Lung (tissue), 12 donors: Measurements from ENCODE around the gene ART4. TPM values are rescaled to one million over a fixed set of nuclear protein-coding genes. Genes with fewer than 3 reads are reported as not detected.

Source experiments
- ATAC-seq: fragments of 200-7000 bp; cut with Tn5 transposase; one replicate; pipeline ENCODE4 v1.9.1; 2020; ENCODE audit warnings: moderate number of reproducible peaks; ENCODE audit not compliant: insufficient read depth, low FRiP score
- DNase-seq, 3 donors: peaks; one replicate each; pipeline ENCODE4 v3.0.0-alpha.2; 2013 to 2017
- H3K27ac ChIP-seq, 2 donors: one replicate each; pipeline ENCODE4 v1.5.1; 2013; ENCODE audit warnings: mild to moderate bottlenecking in 2 of 2, moderate library complexity in 2 of 2, control low read depth in 1 of 2, inconsistent platforms in 1 of 2, low read depth in 1 of 2, low read length in 1 of 2
- H3K27me3 ChIP-seq, 3 donors: one replicate each; pipeline ENCODE4 v1.5.1; 2013; ENCODE audit warnings: low read length in 2 of 3; ENCODE audit not compliant: control insufficient read depth in 3 of 3, insufficient read depth in 3 of 3
- H3K36me3 ChIP-seq, 4 donors: one replicate each; pipeline ENCODE4 v1.5.1; 2013; ENCODE audit warnings: low read length in 4 of 4, mild to moderate bottlenecking in 1 of 4, moderate library complexity in 1 of 4; ENCODE audit not compliant: control insufficient read depth in 4 of 4, insufficient read depth in 4 of 4
- H3K4me1 ChIP-seq, 5 donors: one replicate each; pipeline ENCODE4 v1.5.1; 2013; ENCODE audit warnings: low read length in 5 of 5, mild to moderate bottlenecking in 2 of 5, moderate library complexity in 1 of 5; ENCODE audit not compliant: control insufficient read depth in 5 of 5, insufficient read depth in 5 of 5
- H3K4me3 ChIP-seq: one replicate; pipeline ENCODE4 v1.5.1; 2013; ENCODE audit warnings: mild to moderate bottlenecking, control low read depth, moderate library complexity
- H3K9ac ChIP-seq, 2 donors: one replicate each; pipeline ENCODE4 v1.5.1; 2013; ENCODE audit warnings: low read length in 2 of 2, control low read depth in 1 of 2; ENCODE audit not compliant: insufficient read depth in 1 of 2
- H3K9me3 ChIP-seq, 4 donors: one replicate each; pipeline ENCODE4 v1.5.1; 2013; ENCODE audit warnings: low read length in 3 of 4, mild to moderate bottlenecking in 1 of 4, moderate library complexity in 1 of 4; ENCODE audit not compliant: control insufficient read depth in 4 of 4, insufficient read depth in 3 of 4
- CTCF ChIP-seq: IDR thresholded peaks from 2 replicates; pipeline ENCODE4 v1.5.1; 2012; ENCODE audit warnings: mild to moderate bottlenecking; ENCODE audit errors: control extremely low read depth, extremely low read depth
- WGBS, 2 donors: extraction: QIAGEN DNeasy Blood & Tissue Kit; methylation state at CpG; one replicate each; pipeline ENCODE4 v1.1.7; 2013; 5-methylcytosine and 5-hydroxymethylcytosine counted together
- polyA plus RNA-seq, 2 donors: library from polyadenylated mRNA; stranded (reverse); fragments of 200-250 nt; gene quantifications; one replicate each; pipeline ENCODE4 v1.2.1, GENCODE V29; 2013
- total RNA-seq, 2 donors: library from RNA; depleted of rRNA in 1 of 2; stranded (reverse); fragments of >200 nt in 1 of 2; gene quantifications; one replicate each; pipeline ENCODE4 v1.2.1, GENCODE V29; 2014 to 2021
- donor health status: control.
- donor health status: control.
- donor health status: Bipolar disorder and iron deficiency.
- donor health status: healthy.
- donor health status: DM: yes; HTN: yes; CAD: no.

ART4 gene
- total and polyA plus RNA-seq, 4 donors, result 0.76 to 3.1 (median 0.92) TPM

GRCh38 chr12:14777271-14777670, 66.1 kb downstream of the ART4 start:
- Histone ChIP-seq H3K4me3 (no peak overlapping the region), H3K9ac (no peak overlapping the region), H3K4me1 (peaks cover 3 to 29% (median 7%) of the 10 kb centered on the region in 5 donors), H3K36me3 (no peaks in the 10 kb centered on the region), H3K27ac (no peak overlapping the region), H3K27me3 (no peaks in the 10 kb centered on the region), H3K9me3 (no peaks in the 10 kb centered on the region)
- TF ChIP-seq CTCF, result no peak
- ATAC-seq, result no peak
- 48 to 71% methylated on average over 3 of the region's 3 CpGs for WGBS, 2 donors
- DNase-seq, result peak in 2 of 3 donors; percentile 40 to 57

GRCh38 chr12:14776236-14776961, 66.9 kb downstream of the ART4 start:
- Histone ChIP-seq H3K36me3 (no peaks in the 10 kb centered on the region), H3K9me3 (no peaks in the 10 kb centered on the region), H3K4me1 (peaks cover 3 to 33% (median 7%) of the 10 kb centered on the region in 5 donors), H3K27ac (no peak overlapping the region), H3K4me3 (no peak overlapping the region), H3K27me3 (no peaks in the 10 kb centered on the region), H3K9ac (no peak overlapping the region)
- ATAC-seq, result no peak
- DNase-seq, result peak in 2 of 3 donors; percentile 49 to 53
- WGBS, 2 donors, result 87% methylated on average over 5 of the region's 5 CpGs
- no peak for TF ChIP-seq CTCF

- Histone ChIP-seq H3K9ac (peak overlapping the region; percentile 79 to 80), H3K4me1 (peaks cover 3 to 33% (median 7%) of the 10 kb centered on the region in 5 donors), H3K27me3 (no peaks in the 10 kb centered on the region), H3K4me3 (no peak overlapping the region), H3K27ac (no peak overlapping the region), H3K36me3 (no peaks in the 10 kb centered on the region), H3K9me3 (no peaks in the 10 kb centered on the region)
- 26 to 47% methylated on average over 1 of the region's 1 CpG for WGBS, 2 donors
- ATAC-seq (no peak), DNase-seq (peak in 2 of 3 donors; percentile 65 to 70)
- TF ChIP-seq CTCF, result no peak
Measured at GRCh38 chr12:14775636-14775980, 67.7 kb downstream of the ART4 start.

Other genes starting within 250 kb of the ART4 start
- gene GUCY2C, start 146.9 kb downstream of the ART4 start, total RNA-seq, result not detected
- gene GUCY2C, start 146.9 kb downstream of the ART4 start, polyA plus RNA-seq, result under 1 TPM in 1 of 2 donors, not detected in 1; 0.02 TPM
- gene WBP11, start 40.0 kb downstream of the ART4 start, total RNA-seq, result 10 to 100 TPM; 39.5 to 52.8 TPM
- gene WBP11, start 40.0 kb downstream of the ART4 start, polyA plus RNA-seq, result 10 to 100 TPM; 14.8 to 21.6 TPM
- gene C12orf60, start 39.9 kb downstream of the ART4 start, total RNA-seq, result 1 to 10 TPM in 1 of 2 donors, under 1 TPM in 1; 0.55 to 2.4 TPM
- under 1 TPM; 0.71 to 0.87 TPM for gene C12orf60, start 39.9 kb downstream of the ART4 start, polyA plus RNA-seq
- 1 to 10 TPM in 1 of 2 donors, under 1 TPM in 1; 0.80 to 1.3 TPM for gene SMCO3, start 29.3 kb downstream of the ART4 start, total RNA-seq
- under 1 TPM; 0.27 to 0.61 TPM for gene SMCO3, start 29.3 kb downstream of the ART4 start, polyA plus RNA-seq
- 100 to 1,000 TPM; 175 to 592 TPM for gene MGP, start 42.3 kb upstream of the ART4 start, total RNA-seq
- gene MGP, start 42.3 kb upstream of the ART4 start, polyA plus RNA-seq, result 100 to 1,000 TPM; 193 to 262 TPM
- 10 to 100 TPM; 13.6 to 64.6 TPM for gene ERP27, start 95.0 kb upstream of the ART4 start, total RNA-seq
- 1 to 10 TPM; 1.9 to 7.2 TPM for gene ERP27, start 95.0 kb upstream of the ART4 start, polyA plus RNA-seq
- 100 to 1,000 TPM in 1 of 2 donors, 10 to 100 TPM in 1; 66.5 to 250 TPM for gene ARHGDIB, start 118.1 kb upstream of the ART4 start, total RNA-seq
- 100 to 1,000 TPM; 269 to 597 TPM for gene ARHGDIB, start 118.1 kb upstream of the ART4 start, polyA plus RNA-seq
- gene PDE6H, start 129.5 kb upstream of the ART4 start, total RNA-seq, result under 1 TPM in 1 of 2 donors, not detected in 1; 0.88 TPM
- gene PDE6H, start 129.5 kb upstream of the ART4 start, polyA plus RNA-seq, result under 1 TPM in 1 of 2 donors, not detected in 1; 0.08 TPM